ENCODE data around the gene MBNL2. TPM values are rescaled to one million over a fixed set of nuclear protein-coding genes. Genes with fewer than 3 reads are reported as not detected.

Gene MBNL2
- total and polyA plus RNA-seq, 10 of the 15 experiments (the other 5 are each of a cell fraction or from before 2014, with no cell fraction given), result 1.6 to 9.7 (median 6.7) TPM

- ChIA-PET RAD21 (ENCODE audit: unreplicated experiment) (no interaction called here), POLR2A (no interaction called here), CTCF (interaction anchor here (0.9 to 1.0 kb wide), 2 partner anchors 31 to 95 kb away, joined by 3 to 4 read pairs; no protein-coding TSS in a partner anchor), SMC1A (ENCODE audit: uncharacterized antibody, unreplicated experiment) (interaction anchor here (1.0 to 1.2 kb wide), 2 partner anchors 19 to 22 kb away, joined by 3 read pairs; no protein-coding TSS in a partner anchor)
- Histone ChIP-seq H4K20me1 (ENCODE audit: control insufficient read depth, insufficient read depth) (no peaks in the 10 kb centered on the region), H3K4me2 (ENCODE audit: control insufficient read depth, insufficient read depth) (no peak overlapping the region), H2AFZ (ENCODE audit: control insufficient read depth, low read depth, low read length) (no peak overlapping the region), H3K27ac (ENCODE audit: control insufficient read depth, insufficient read depth) (no peak overlapping the region), H3K79me2 (ENCODE audit: control insufficient read depth, insufficient read depth, low read length) (no peaks in the 10 kb centered on the region), H3K4me3 (no peak overlapping the region), H3K9me3 (replicated peaks; ENCODE audit: control insufficient read depth, insufficient read depth, low read length) (no peaks in the 10 kb centered on the region), H3K27me3 (replicated peaks in 1 of 2; ENCODE audit: control insufficient read depth in 2 of 2, insufficient read depth in 2 of 2, low read length in 1 of 2) (no peaks in the 10 kb centered on the region), H3K9ac (ENCODE audit: control insufficient read depth, insufficient read depth, low read length) (no peak overlapping the region), H3K36me3 (ENCODE audit: control insufficient read depth in 2 of 2, insufficient read depth in 2 of 2, low read length in 1 of 2) (no peaks in the 10 kb centered on the region), H3K4me1 (ENCODE audit: control insufficient read depth, insufficient read depth, low read length) (no peaks in the 10 kb centered on the region)
- WGBS (ENCODE audit: insufficient coverage, insufficient replicate concordance, low lambda C conversion rate, missing lambda C conversion rate), result 5% methylated on average over 1 of the region's 1 CpG
- DNase-seq (ENCODE audit: low read depth, low spot score), result no peak
- TF ChIP-seq IKZF1 (conservative IDR thresholded peaks at IDR 0.05) (no peak), LARP7 (IDR thresholded peaks at IDR 0.05) (no peak), CHD2 (IDR thresholded peaks at IDR 0.05; ENCODE audit: borderline replicate concordance, low read depth, low read length) (no peak), FOXK2 (IDR thresholded peaks at IDR 0.05) (no peak), ZNF274 (IDR thresholded peaks at IDR 0.05; ENCODE audit: insufficient read depth, insufficient read length) (no peak), SREBF2 (IDR thresholded peaks at IDR 0.05; ENCODE audit: low read length) (no peak), BRCA1 (IDR thresholded peaks at IDR 0.05; ENCODE audit: low read depth, low read length) (no peak), IRF5 (IDR thresholded peaks at IDR 0.05; ENCODE audit: borderline replicate concordance) (no peak), E4F1 (IDR thresholded peaks at IDR 0.05; ENCODE audit: borderline replicate concordance, partially characterized antibody) (no peak), FOXM1 (IDR thresholded peaks at IDR 0.05; ENCODE audit: low read depth, low read length) (no peak), STAT3 (IDR thresholded peaks at IDR 0.05; ENCODE audit: low read depth, low read length) (no peak)
- TF ChIP-seq, protein P1, sequence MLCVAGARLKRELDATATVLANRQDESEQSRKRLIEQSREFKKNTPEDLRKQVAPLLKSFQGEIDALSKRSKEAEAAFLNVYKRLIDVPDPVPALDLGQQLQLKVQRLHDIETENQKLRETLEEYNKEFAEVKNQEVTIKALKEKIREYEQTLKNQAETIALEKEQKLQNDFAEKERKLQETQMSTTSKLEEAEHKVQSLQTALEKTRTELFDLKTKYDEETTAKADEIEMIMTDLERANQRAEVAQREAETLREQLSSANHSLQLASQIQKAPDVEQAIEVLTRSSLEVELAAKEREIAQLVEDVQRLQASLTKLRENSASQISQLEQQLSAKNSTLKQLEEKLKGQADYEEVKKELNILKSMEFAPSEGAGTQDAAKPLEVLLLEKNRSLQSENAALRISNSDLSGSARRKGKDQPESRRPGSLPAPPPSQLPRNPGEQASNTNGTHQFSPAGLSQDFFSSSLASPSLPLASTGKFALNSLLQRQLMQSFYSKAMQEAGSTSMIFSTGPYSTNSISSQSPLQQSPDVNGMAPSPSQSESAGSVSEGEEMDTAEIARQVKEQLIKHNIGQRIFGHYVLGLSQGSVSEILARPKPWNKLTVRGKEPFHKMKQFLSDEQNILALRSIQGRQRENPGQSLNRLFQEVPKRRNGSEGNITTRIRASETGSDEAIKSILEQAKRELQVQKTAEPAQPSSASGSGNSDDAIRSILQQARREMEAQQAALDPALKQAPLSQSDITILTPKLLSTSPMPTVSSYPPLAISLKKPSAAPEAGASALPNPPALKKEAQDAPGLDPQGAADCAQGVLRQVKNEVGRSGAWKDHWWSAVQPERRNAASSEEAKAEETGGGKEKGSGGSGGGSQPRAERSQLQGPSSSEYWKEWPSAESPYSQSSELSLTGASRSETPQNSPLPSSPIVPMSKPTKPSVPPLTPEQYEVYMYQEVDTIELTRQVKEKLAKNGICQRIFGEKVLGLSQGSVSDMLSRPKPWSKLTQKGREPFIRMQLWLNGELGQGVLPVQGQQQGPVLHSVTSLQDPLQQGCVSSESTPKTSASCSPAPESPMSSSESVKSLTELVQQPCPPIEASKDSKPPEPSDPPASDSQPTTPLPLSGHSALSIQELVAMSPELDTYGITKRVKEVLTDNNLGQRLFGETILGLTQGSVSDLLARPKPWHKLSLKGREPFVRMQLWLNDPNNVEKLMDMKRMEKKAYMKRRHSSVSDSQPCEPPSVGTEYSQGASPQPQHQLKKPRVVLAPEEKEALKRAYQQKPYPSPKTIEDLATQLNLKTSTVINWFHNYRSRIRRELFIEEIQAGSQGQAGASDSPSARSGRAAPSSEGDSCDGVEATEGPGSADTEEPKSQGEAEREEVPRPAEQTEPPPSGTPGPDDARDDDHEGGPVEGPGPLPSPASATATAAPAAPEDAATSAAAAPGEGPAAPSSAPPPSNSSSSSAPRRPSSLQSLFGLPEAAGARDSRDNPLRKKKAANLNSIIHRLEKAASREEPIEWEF (IDR thresholded peaks at IDR 0.05; ENCODE audit: insufficient replicate concordance, low read depth, low read length), result no peak
- TF ChIP-seq, protein P2, sequence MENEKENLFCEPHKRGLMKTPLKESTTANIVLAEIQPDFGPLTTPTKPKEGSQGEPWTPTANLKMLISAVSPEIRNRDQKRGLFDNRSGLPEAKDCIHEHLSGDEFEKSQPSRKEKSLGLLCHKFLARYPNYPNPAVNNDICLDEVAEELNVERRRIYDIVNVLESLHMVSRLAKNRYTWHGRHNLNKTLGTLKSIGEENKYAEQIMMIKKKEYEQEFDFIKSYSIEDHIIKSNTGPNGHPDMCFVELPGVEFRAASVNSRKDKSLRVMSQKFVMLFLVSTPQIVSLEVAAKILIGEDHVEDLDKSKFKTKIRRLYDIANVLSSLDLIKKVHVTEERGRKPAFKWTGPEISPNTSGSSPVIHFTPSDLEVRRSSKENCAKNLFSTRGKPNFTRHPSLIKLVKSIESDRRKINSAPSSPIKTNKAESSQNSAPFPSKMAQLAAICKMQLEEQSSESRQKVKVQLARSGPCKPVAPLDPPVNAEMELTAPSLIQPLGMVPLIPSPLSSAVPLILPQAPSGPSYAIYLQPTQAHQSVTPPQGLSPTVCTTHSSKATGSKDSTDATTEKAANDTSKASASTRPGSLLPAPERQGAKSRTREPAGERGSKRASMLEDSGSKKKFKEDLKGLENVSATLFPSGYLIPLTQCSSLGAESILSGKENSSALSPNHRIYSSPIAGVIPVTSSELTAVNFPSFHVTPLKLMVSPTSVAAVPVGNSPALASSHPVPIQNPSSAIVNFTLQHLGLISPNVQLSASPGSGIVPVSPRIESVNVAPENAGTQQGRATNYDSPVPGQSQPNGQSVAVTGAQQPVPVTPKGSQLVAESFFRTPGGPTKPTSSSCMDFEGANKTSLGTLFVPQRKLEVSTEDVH (IDR thresholded peaks at IDR 0.05; ENCODE audit: low read depth, partially characterized antibody), result no peak
- no peak for FAIRE-seq
- intact Hi-C loops (cut with micrococcal nuclease; ENCODE audit: unreplicated experiment), result no loop called here
- in situ Hi-C loops (cut with MboI), result no loop called here
- BruUV-seq (replicated peaks), result no TSS peak
- ATAC-seq, result no peak
These were observed 16.7 kb upstream of the MBNL2 start for GRCh38 chr13:97205465-97205864.

Measured in GM12878 (cell line).